ENCODE results near the gene CTXND2.

The CTXND2 gene

DNA sequence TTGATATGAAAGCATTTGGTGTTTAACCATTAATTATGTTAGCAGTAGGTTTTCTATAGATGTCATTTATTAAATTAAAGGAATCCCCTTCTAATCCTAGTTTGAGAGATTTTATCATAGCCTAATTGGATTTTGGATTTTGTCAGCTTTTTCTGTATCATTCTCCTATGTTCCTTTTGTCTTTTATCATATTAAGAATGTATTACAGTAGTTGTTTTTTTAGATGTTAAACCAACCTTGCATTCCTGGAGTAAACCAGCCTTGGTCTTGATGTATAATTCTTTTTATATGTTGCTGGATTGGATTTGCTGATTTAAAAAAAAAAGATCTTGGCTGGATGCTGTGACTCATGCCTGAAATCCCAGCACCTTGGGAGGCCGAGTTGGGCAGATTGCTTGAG lies 44.8 kb downstream of the CTXND2 start:
- H3K27me3 ChIP-seq, result no peaks in the 10 kb centered on the region
- H3K9me3 ChIP-seq, result no peaks in the 10 kb centered on the region
- H3K4me3 ChIP-seq (ENCODE audit: low read depth, low read length), result no peak overlapping the region
- 0 out of 2 replicates have a peak, but pooled peaks cover 2% of the 10 kb centered on the region for H3K4me1 ChIP-seq
- DNase-seq, result no peak
- peaks cover 80% of the 10 kb centered on the region for H3K36me3 ChIP-seq
- TF ChIP-seq, protein P1, sequence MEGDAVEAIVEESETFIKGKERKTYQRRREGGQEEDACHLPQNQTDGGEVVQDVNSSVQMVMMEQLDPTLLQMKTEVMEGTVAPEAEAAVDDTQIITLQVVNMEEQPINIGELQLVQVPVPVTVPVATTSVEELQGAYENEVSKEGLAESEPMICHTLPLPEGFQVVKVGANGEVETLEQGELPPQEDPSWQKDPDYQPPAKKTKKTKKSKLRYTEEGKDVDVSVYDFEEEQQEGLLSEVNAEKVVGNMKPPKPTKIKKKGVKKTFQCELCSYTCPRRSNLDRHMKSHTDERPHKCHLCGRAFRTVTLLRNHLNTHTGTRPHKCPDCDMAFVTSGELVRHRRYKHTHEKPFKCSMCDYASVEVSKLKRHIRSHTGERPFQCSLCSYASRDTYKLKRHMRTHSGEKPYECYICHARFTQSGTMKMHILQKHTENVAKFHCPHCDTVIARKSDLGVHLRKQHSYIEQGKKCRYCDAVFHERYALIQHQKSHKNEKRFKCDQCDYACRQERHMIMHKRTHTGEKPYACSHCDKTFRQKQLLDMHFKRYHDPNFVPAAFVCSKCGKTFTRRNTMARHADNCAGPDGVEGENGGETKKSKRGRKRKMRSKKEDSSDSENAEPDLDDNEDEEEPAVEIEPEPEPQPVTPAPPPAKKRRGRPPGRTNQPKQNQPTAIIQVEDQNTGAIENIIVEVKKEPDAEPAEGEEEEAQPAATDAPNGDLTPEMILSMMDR (IDR thresholded peaks at IDR 0.05; ENCODE audit: low read depth, low read length), result no peak

DNA sequence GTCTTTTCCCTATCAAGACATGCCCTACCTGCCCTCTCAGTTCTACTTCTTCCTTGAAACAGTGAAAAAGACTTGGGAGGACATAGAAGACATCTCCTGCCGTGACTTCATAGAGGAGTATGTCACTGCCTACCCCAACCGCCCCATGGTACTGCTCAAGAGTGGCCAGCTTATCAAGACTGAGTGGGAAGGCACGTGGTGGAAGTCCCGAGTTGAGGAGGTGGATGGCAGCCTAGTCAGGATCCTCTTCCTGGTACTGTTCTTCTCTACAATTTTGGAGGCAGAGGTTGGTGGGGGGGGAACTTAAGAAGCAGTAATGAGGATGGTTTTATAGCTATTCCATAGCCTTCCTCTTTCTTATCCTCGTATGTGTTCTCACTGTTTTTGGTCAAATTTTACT lies 57.9 kb downstream of the CTXND2 start:
- H3K4me1 ChIP-seq, result no peaks in the 10 kb centered on the region
- no peaks in the 10 kb centered on the region for H3K9me3 ChIP-seq
- DNase-seq, result no peak
- H3K36me3 ChIP-seq, result peaks cover 83% of the 10 kb centered on the region
- H3K27me3 ChIP-seq, result no peaks in the 10 kb centered on the region
- TF ChIP-seq, protein P1 (IDR thresholded peaks at IDR 0.05; ENCODE audit: low read depth, low read length), result no peak
- no peak overlapping the region for H3K4me3 ChIP-seq (ENCODE audit: low read depth, low read length)

DNA sequence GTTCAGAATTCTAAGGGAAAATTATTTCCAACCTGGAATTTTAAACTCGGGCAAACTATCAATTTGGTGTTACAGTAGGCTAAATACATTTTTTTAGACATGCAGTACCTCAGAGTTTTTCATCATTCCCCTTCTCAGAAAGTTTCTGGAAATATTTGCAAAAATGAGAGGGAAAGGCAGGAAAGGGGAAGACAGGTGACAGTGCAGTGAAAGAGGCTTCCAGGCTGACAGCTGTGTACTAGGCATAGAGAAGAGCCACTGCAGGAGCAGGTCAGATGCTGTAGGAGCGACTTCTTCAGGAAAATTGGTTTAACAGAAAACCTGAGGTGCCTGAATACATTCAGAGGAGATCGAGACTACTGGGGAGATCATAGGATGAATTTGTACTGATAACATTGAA lies 67.8 kb downstream of the CTXND2 start:
- Histone ChIP-seq H3K4me1 (no peaks in the 10 kb centered on the region; the same call in 1 of the 2 replicates), H3K27me3 (no peaks in the 10 kb centered on the region), H3K9me3 (no peaks in the 10 kb centered on the region), H3K4me3 (ENCODE audit: low read depth, low read length) (no peak overlapping the region), H3K36me3 (peaks cover 78% of the 10 kb centered on the region)
- TF ChIP-seq, protein P1 (IDR thresholded peaks at IDR 0.05; ENCODE audit: low read depth, low read length), result no peak
- DNase-seq, result no peak

DNA sequence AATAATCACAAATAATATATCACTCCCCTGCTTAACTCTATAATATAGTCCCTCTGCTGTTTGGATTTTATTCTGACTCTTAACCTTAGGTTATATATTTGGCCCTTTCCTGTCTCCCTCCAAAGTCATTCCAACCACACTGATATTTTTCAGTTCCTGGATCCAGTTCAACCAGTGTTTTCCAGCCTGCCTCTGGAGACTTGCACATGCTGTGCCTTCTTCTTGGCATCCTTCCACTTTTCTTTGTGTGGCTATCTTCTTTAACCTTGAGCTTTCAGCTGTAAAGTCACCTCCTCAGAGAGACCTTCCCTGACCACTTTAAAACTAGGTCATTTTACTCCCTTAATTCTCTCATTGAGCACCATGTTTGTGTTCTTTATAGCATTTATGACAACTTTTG lies 68.3 kb downstream of the CTXND2 start:
- Histone ChIP-seq H3K4me1 (no peaks in the 10 kb centered on the region; the same call in 1 of the 2 replicates), H3K36me3 (peaks cover 78% of the 10 kb centered on the region), H3K27me3 (no peaks in the 10 kb centered on the region), H3K9me3 (no peaks in the 10 kb centered on the region), H3K4me3 (ENCODE audit: low read depth, low read length) (no peak overlapping the region)
- no peak for DNase-seq
- TF ChIP-seq, protein P1 (IDR thresholded peaks at IDR 0.05; ENCODE audit: low read depth, low read length), result no peak

DNA sequence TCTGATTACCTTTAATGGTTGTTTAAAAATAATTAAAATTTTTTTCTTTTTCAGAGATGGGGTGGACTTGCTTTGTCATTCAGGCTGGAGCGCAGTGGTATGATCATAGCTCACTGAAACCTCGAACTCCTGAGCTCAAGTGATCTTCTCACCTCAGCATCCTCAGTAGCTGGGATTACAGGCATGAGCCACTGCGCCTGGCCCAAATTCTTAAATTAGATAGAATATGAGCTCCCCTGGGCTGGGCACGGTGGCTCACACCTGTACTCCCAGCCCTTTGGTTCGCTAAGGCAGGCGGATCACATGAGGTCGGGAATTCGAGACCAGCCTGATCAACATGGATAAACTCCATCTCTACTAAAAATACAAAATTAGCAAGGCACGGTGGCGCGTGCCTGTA lies 70.7 kb downstream of the CTXND2 start:
- TF ChIP-seq, protein P1 (IDR thresholded peaks at IDR 0.05; ENCODE audit: low read depth, low read length), result no peak
- DNase-seq, result no peak
- H3K36me3 ChIP-seq, result peaks cover 76% of the 10 kb centered on the region

DNA sequence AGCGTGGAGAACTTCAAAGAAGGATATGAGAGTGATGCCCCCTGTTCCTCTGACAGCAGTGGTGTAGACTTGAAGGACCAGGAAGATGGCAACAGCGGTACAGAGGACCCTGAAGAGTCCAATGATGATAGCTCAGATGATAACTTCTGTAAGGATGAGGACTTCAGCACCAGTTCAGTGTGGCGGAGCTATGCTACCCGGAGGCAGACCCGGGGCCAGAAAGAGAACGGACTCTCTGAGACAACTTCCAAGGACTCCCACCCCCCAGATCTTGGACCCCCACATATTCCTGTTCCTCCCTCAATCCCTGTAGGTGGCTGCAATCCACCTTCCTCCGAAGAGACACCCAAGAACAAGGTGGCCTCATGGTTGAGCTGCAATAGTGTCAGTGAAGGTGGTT lies 73.7 kb downstream of the CTXND2 start:
- Histone ChIP-seq H3K9me3 (no peaks in the 10 kb centered on the region), H3K4me3 (ENCODE audit: low read depth, low read length) (no peak overlapping the region), H3K27me3 (no peaks in the 10 kb centered on the region), H3K4me1 (no peaks in the 10 kb centered on the region; the same call in 1 of the 2 replicates), H3K36me3 (peaks cover 79% of the 10 kb centered on the region)
- TF ChIP-seq, protein P1 (IDR thresholded peaks at IDR 0.05; ENCODE audit: low read depth, low read length), result no peak
- DNase-seq, result no peak

More for the DNA sequence above, 70.7 kb downstream of the CTXND2 start:
- H3K4me1 ChIP-seq, result no peaks in the 10 kb centered on the region
- no peak overlapping the region for H3K4me3 ChIP-seq (ENCODE audit: low read depth, low read length)
- H3K27me3 ChIP-seq, result no peaks in the 10 kb centered on the region
- H3K9me3 ChIP-seq, result no peaks in the 10 kb centered on the region
